ENCODE measurements around the gene B3GLCT.

DNA sequence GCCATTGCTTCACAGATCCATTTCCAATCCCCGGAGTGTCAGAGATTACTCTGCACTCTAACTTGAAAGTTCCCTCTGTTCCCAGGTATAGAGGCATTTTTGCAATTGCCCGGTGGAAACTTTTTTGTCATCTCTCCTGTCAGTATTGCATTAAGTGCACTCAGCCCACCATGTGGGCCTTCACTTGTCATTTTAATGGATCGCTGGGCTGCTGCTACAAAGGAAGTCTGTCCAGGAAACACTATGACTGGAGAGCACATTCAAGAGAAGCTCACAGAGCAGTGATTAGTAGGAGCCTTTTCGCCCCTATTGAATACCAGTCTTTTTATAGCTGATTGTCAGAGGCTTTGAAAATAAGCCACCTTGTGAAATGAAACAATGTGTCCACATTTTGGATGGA lies 180.9 kb downstream of the B3GLCT start:
- TF ChIP-seq CTCF (IDR thresholded peaks at IDR 0.05) (no peak), FOXM1 (IDR thresholded peaks at IDR 0.05; ENCODE audit: low read depth) (no peak), TAF1 (IDR thresholded peaks at IDR 0.05; ENCODE audit: borderline replicate concordance, low read depth, low read length) (no peak), RCOR1 (IDR thresholded peaks at IDR 0.05; ENCODE audit: low read length) (no peak), MXI1 (IDR thresholded peaks at IDR 0.05; ENCODE audit: low read depth, low read length) (no peak), POLR2AphosphoS5 (IDR thresholded peaks at IDR 0.05; ENCODE audit: low read depth, low read length) (no peak)
